GM10847 (cell line): ENCODE data around the gene SCN4B.

Source experiments
- POLR2A ChIP-seq: IDR thresholded peaks from 2 replicates; pipeline ENCODE4 v1.6.1; 2011; ENCODE audit not compliant: insufficient read length; ENCODE audit errors: extremely low read depth

Gene SCN4B

GRCh38 chr11:118084656-118085055 lies 68.0 kb downstream of the SCN4B start:
- no peak for TF ChIP-seq POLR2A

DNA sequence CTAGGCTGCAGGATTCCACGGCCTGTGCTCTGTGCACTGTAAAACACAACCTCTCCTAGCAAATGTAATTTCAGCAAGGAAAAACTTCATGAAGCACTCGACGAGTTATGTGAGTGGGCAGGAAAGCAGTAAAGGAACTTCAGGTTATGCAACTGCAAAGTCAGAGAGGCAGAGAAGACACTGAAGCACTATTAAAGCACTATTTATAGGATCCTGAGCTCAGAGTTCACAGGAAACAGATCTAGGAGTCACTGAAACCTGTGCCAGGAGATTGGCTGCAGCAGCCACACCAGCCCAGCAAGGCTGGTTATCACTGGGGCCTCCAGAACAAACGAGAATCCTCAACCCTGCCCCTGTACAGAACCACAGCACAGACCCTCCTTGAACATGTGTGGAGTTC lies 68.4 kb downstream of the SCN4B start:
- no peak for TF ChIP-seq POLR2A
